ENCODE data around the gene SPATS2L. TPM values are rescaled to one million over a fixed set of nuclear protein-coding genes. Genes with fewer than 3 reads are reported as not detected.
A peak's percentile ranks its signal among the peaks of the same experiment; 100 is the strongest.

Gene SPATS2L
- total RNA-seq, 1 donor from 2014 or later, result 192 TPM

GRCh38 chr2:200422071-200422470, 115.6 kb downstream of the SPATS2L start:
- peaks cover 26% of the 10 kb centered on the region for H3K36me3 Mint-ChIP-seq (ENCODE audit: low read depth, unreplicated experiment)
- Histone ChIP-seq H3K4me2 (ENCODE audit: low read length) (no peak overlapping the region), H3K79me2 (ENCODE audit: insufficient read depth, low read length) (no peaks in the 10 kb centered on the region), H2AFZ (ENCODE audit: low read depth, low read length) (no peak overlapping the region), H3K9ac (ENCODE audit: low read length) (no peak overlapping the region), H3K4me1 (ENCODE audit: insufficient read depth, low read length) (no peaks in the 10 kb centered on the region), H3K27me3 (ENCODE audit: insufficient read depth, low read length) (no peaks in the 10 kb centered on the region), H3K36me3 (ENCODE audit: insufficient read depth, low read length) (peaks cover 20% of the 10 kb centered on the region), H4K20me1 (ENCODE audit: insufficient read depth, low read length) (no peaks in the 10 kb centered on the region), H3K27ac (ENCODE audit: low read depth, low read length) (no peak overlapping the region), H3K9me3 (ENCODE audit: insufficient read depth, low read depth, low read length) (no peaks in the 10 kb centered on the region), H3K4me3 (ENCODE audit: insufficient read depth, low read depth, low read length) (no peak overlapping the region)
- no peak overlapping the region for H3K27ac Mint-ChIP-seq (ENCODE audit: unreplicated experiment)
- no peaks in the 10 kb centered on the region for H3K9me3 Mint-ChIP-seq (ENCODE audit: unreplicated experiment)
- H3K27me3 Mint-ChIP-seq (ENCODE audit: low read depth, unreplicated experiment), result no peaks in the 10 kb centered on the region
- no peak overlapping the region for H3K4me3 Mint-ChIP-seq (ENCODE audit: unreplicated experiment)
- DNase-seq (ENCODE audit: low read depth), result no peak
- no peak for FAIRE-seq
- H3K4me1 Mint-ChIP-seq (ENCODE audit: low read depth, unreplicated experiment), result peaks cover 17% of the 10 kb centered on the region
- TF ChIP-seq EZH2 (IDR thresholded peaks at IDR 0.05; ENCODE audit: insufficient read depth, low read length), result no peak
- TF ChIP-seq, protein P1, sequence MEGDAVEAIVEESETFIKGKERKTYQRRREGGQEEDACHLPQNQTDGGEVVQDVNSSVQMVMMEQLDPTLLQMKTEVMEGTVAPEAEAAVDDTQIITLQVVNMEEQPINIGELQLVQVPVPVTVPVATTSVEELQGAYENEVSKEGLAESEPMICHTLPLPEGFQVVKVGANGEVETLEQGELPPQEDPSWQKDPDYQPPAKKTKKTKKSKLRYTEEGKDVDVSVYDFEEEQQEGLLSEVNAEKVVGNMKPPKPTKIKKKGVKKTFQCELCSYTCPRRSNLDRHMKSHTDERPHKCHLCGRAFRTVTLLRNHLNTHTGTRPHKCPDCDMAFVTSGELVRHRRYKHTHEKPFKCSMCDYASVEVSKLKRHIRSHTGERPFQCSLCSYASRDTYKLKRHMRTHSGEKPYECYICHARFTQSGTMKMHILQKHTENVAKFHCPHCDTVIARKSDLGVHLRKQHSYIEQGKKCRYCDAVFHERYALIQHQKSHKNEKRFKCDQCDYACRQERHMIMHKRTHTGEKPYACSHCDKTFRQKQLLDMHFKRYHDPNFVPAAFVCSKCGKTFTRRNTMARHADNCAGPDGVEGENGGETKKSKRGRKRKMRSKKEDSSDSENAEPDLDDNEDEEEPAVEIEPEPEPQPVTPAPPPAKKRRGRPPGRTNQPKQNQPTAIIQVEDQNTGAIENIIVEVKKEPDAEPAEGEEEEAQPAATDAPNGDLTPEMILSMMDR (IDR thresholded peaks at IDR 0.05; ENCODE audit: insufficient read depth, low read depth, low read length), result no peak

DNA sequence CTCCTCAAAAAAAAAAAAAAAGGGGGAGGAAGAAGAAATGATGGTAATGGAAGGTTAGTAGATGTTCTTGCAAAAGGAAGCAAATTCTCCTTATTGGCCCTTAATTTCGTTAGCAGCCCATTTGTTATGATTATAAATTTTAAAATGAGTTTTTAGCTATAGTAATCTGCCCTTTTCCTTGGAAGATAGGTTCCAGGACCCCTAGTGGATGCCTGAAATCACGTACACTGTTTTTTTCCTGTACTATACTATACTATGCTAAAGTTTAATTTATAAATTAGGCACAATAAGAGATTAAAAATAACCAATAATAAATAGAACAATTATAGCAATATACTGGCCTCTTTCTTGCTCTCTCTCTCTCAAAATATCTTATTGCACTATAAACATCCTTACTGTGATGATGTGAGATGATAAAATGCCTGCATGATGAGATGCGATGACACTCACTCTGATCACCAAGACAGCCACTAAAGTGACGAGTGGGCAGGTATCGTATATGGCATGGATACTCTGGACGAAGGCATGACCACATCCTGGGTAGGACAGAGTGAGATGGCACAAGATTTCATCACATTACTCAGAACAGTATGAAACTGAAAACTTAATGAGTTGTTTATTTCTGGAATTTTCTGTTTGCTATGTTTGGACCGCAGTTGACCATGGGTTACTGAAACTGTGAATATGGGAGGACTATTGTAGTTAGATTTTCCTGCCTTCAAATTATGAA, 116.2 kb downstream of the SPATS2L start:
- H4K20me1 ChIP-seq (ENCODE audit: insufficient read depth, low read length), result no peaks in the 10 kb centered on the region
- no peak overlapping the region for H3K9ac ChIP-seq (ENCODE audit: low read length)
- H3K79me2 ChIP-seq (ENCODE audit: insufficient read depth, low read length), result no peaks in the 10 kb centered on the region
- Mint-ChIP-seq H3K36me3 (ENCODE audit: low read depth, unreplicated experiment) (peaks cover 23% of the 10 kb centered on the region), H3K9me3 (ENCODE audit: unreplicated experiment) (no peaks in the 10 kb centered on the region), H3K4me1 (ENCODE audit: low read depth, unreplicated experiment) (peaks cover 12% of the 10 kb centered on the region), H3K27me3 (ENCODE audit: low read depth, unreplicated experiment) (no peaks in the 10 kb centered on the region), H3K4me3 (ENCODE audit: unreplicated experiment) (no peak overlapping the region), H3K27ac (ENCODE audit: unreplicated experiment) (peak overlapping the region; percentile 44)
- H3K4me3 ChIP-seq (ENCODE audit: insufficient read depth, low read depth, low read length), result no peak overlapping the region
- H3K36me3 ChIP-seq (ENCODE audit: insufficient read depth, low read length), result peaks cover 17% of the 10 kb centered on the region
- TF ChIP-seq, protein P1 (IDR thresholded peaks at IDR 0.05; ENCODE audit: insufficient read depth, low read depth, low read length), result no peak
- TF ChIP-seq EZH2 (IDR thresholded peaks at IDR 0.05; ENCODE audit: insufficient read depth, low read length), result no peak
- H3K4me2 ChIP-seq (ENCODE audit: low read length), result no peak overlapping the region
- no peak overlapping the region for H3K27ac ChIP-seq (ENCODE audit: low read depth, low read length)
- H3K4me1 ChIP-seq (ENCODE audit: insufficient read depth, low read length), result no peaks in the 10 kb centered on the region
- no peaks in the 10 kb centered on the region for H3K27me3 ChIP-seq (ENCODE audit: insufficient read depth, low read length)
- FAIRE-seq (peak; percentile 13), DNase-seq (ENCODE audit: low read depth) (no peak)
- H3K9me3 ChIP-seq (ENCODE audit: insufficient read depth, low read depth, low read length), result no peaks in the 10 kb centered on the region
- no peak overlapping the region for H2AFZ ChIP-seq (ENCODE audit: low read depth, low read length)

DNA sequence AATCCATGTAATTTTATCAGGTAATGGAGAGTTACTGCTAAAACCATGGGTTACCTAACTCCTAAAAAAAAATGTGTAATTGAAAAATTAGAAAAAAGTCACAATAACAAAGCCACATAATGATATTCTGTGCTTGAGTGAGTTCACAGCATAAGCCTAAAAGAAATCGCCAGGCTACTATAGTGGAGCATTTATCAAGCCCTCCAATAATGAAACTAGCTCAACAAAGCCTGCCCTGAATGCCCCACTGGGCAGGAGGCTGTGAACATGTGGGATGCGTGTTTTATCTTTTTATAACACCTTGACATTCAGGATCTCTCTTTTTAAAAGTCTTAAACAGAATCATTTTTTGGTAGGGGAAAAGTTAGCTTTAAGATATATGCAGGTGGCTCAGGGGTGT, 117.0 kb downstream of the SPATS2L start:
- FAIRE-seq (peak; percentile 39), DNase-seq (ENCODE audit: low read depth) (no peak)
- Histone ChIP-seq H3K27me3 (ENCODE audit: insufficient read depth, low read length) (no peaks in the 10 kb centered on the region), H3K79me2 (ENCODE audit: insufficient read depth, low read length) (no peaks in the 10 kb centered on the region), H3K27ac (ENCODE audit: low read depth, low read length) (no peak overlapping the region), H4K20me1 (ENCODE audit: insufficient read depth, low read length) (no peaks in the 10 kb centered on the region), H3K9ac (ENCODE audit: low read length) (no peak overlapping the region), H2AFZ (ENCODE audit: low read depth, low read length) (no peak overlapping the region), H3K4me1 (ENCODE audit: insufficient read depth, low read length) (no peaks in the 10 kb centered on the region), H3K4me2 (ENCODE audit: low read length) (no peak overlapping the region), H3K4me3 (ENCODE audit: insufficient read depth, low read depth, low read length) (no peak overlapping the region), H3K36me3 (ENCODE audit: insufficient read depth, low read length) (peaks cover 17% of the 10 kb centered on the region), H3K9me3 (ENCODE audit: insufficient read depth, low read depth, low read length) (no peaks in the 10 kb centered on the region)
- H3K4me3 Mint-ChIP-seq (ENCODE audit: unreplicated experiment), result no peak overlapping the region
- no peak overlapping the region for H3K27ac Mint-ChIP-seq (ENCODE audit: unreplicated experiment)
- H3K9me3 Mint-ChIP-seq (ENCODE audit: unreplicated experiment), result no peaks in the 10 kb centered on the region
- H3K27me3 Mint-ChIP-seq (ENCODE audit: low read depth, unreplicated experiment), result no peaks in the 10 kb centered on the region
- peaks cover 7% of the 10 kb centered on the region for H3K4me1 Mint-ChIP-seq (ENCODE audit: low read depth, unreplicated experiment)
- H3K36me3 Mint-ChIP-seq (ENCODE audit: low read depth, unreplicated experiment), result peaks cover 23% of the 10 kb centered on the region
- TF ChIP-seq EZH2 (IDR thresholded peaks at IDR 0.05; ENCODE audit: insufficient read depth, low read length), result no peak
- TF ChIP-seq, protein P1 (IDR thresholded peaks at IDR 0.05; ENCODE audit: insufficient read depth, low read depth, low read length), result no peak
